GM18498 (cell line): ENCODE data around the gene ZMYND12.
"Not testable (repeated sequence)": the region's sequence is repeated elsewhere in the genome, so short reads cannot be mapped to it uniquely, and the experiment has no call there.

Experiments
- ATAC-seq: cut with Tn5 transposase; IDR thresholded peaks from one replicate; pipeline ENCODE4 v1.9.1; 2021; ENCODE audit warnings: mild to moderate bottlenecking, moderate library complexity; ENCODE audit not compliant: unreplicated experiment

Gene ZMYND12

GRCh38 chr1:42456010-42456753 lies at the start of gene ZMYND12, which contains the start of gene PPCS:
Gene ZMYND12, minus strand, starts transcription at chr1:42456022. Its CDS starts 25 bp downstream, at chr1:42455997.
Gene PPCS, plus strand, starts transcription at chr1:42456543. Its CDS starts 23 bp downstream, at chr1:42456566.
- peak; percentile 91 for ATAC-seq

GRCh38 chr1:42504535-42505128 lies 48.8 kb upstream of the ZMYND12 start:
- no peak for ATAC-seq

- not testable (repeated sequence) for ATAC-seq
These were observed 46.2 kb upstream of the ZMYND12 start for GRCh38 chr1:42502031-42502430.

- no peak for ATAC-seq
These were observed 34.4 kb upstream of the ZMYND12 start for GRCh38 chr1:42490237-42490636.

GRCh38 chr1:42484382-42484781 lies 28.6 kb upstream of the ZMYND12 start:
- no peak for ATAC-seq

- no peak for ATAC-seq
These were observed 26.9 kb upstream of the ZMYND12 start for GRCh38 chr1:42482635-42483153.

GRCh38 chr1:42480921-42481320 lies 25.1 kb upstream of the ZMYND12 start:
- ATAC-seq: no peak

GRCh38 chr1:42479621-42480020 lies 23.8 kb upstream of the ZMYND12 start:
- ATAC-seq: no peak

- no peak for ATAC-seq
These were observed 22.0 kb upstream of the ZMYND12 start for GRCh38 chr1:42477775-42478174.

GRCh38 chr1:42477354-42477753 lies 21.5 kb upstream of the ZMYND12 start:
- ATAC-seq: not testable (repeated sequence)

- ATAC-seq: no peak
These were observed 20.8 kb upstream of the ZMYND12 start for GRCh38 chr1:42476605-42477004.

- ATAC-seq: no peak
These were observed 13.9 kb upstream of the ZMYND12 start for GRCh38 chr1:42469727-42470126.

- no peak for ATAC-seq
These were observed 10.2 kb upstream of the ZMYND12 start for GRCh38 chr1:42466030-42466429.

- no peak for ATAC-seq
These were observed 8.1 kb upstream of the ZMYND12 start for GRCh38 chr1:42463921-42464320.

- ATAC-seq: peak; percentile 99
These were observed 7.3 kb upstream of the ZMYND12 start, which contains the start of gene CCDC30 for GRCh38 chr1:42462828-42463763. Gene CCDC30, plus strand, starts transcription at chr1:42463286. Its CDS starts 17,266 bp downstream, at chr1:42480552.

GRCh38 chr1:42461196-42461595 lies 5.4 kb upstream of the ZMYND12 start:
- ATAC-seq: no peak

- peak; percentile 58 for ATAC-seq
These were observed 900 bp upstream of the ZMYND12 start for GRCh38 chr1:42456754-42457089.

GRCh38 chr1:42454403-42454802 lies 1.4 kb downstream of the ZMYND12 start:
- ATAC-seq: no peak

- no peak for ATAC-seq
These were observed 2.4 kb downstream of the ZMYND12 start for GRCh38 chr1:42453386-42453785.

GRCh38 chr1:42450061-42450460 lies 5.8 kb downstream of the ZMYND12 start:
- ATAC-seq: no peak

GRCh38 chr1:42449256-42449655 lies 6.6 kb downstream of the ZMYND12 start:
- ATAC-seq: no peak
